HG02885 (cell line): Measurements from ENCODE around the gene EFNB2.

Experiments used
- ATAC-seq: cut with Tn5 transposase; IDR thresholded peaks from one replicate; pipeline ENCODE4 v1.9.1; 2021; ENCODE audit warnings: mild to moderate bottlenecking; ENCODE audit not compliant: unreplicated experiment, poor library complexity

The EFNB2 gene, protein sequence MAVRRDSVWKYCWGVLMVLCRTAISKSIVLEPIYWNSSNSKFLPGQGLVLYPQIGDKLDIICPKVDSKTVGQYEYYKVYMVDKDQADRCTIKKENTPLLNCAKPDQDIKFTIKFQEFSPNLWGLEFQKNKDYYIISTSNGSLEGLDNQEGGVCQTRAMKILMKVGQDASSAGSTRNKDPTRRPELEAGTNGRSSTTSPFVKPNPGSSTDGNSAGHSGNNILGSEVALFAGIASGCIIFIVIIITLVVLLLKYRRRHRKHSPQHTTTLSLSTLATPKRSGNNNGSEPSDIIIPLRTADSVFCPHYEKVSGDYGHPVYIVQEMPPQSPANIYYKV

DNA sequence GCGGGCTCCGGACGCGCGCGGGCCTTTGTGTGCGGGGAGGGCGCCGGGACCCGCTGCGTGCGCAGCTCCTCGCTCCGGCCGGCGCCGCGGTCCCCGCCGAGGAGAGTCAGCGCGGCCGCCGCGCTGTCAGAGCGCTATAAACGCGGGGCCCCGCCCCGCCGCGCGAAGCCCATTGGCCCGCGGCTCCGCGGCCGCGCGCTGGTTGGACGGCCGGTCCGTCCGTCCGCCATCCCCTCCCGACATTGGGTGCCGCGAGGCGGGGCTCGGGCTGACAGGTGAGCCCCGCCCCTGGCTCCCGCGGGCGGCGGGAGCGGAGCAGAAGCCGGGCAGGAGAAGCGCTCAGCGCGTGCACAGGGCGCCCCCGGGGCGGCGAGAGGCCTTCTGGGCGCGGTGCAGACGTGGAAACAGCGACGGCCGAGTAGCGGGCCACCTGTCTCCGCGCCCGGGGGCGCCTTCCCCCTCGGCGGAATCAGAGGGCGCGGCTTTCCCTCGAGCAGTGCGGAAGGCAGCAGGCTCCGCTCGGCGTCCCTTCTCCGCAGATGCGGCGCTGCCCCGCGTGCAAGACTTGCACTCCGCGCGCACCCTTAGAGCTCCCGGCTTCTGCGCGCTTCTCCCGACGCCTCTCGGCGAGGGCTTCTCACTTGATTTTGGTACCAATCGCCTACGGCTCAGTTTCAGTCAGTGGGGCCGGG lies at the start of gene EFNB2:
Gene EFNB2, minus strand, starts transcription at position 111 of the 692 bp plus-strand sequence. CDS start 698 bp downstream, outside the sequence.
- peak; percentile 95 for ATAC-seq

DNA sequence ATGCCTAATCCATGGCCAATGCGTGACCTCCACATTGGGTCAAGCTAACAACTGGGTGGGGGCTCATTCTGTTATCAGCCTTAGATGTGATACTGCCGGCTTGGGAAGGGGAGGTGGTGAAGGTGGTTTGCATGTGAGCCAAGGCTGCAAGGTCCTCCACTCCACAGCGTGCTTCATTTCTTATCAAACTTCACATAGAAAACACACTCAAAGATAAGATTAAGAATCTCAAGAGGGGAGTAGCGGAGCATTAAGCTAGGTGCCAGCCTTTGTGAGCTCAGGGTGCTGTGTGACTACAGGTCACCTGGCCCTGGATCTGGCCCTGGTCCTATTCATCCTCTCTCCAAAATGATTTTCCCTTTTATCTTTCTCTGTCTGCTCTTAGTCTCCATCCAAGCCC lies 45.8 kb upstream of the EFNB2 start:
- ATAC-seq = no peak

DNA sequence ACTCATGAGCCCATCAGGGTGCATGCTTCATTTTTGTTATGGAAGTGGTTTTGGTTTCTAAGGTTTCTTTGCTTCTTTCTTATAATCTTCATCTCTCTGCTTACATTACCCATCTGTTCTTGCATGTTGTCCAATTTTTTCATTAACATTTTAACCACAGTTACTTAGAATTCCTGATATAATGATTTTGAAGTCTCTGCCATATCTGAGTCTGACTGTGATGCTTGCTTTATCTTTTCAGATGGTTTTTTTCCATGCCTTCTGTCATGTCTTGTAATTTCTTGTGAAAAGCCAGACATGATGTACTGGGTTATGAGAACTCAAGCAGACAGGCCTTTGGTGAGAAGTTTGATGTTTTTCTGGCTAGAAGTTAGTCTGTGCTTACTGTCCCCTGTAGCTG lies 40.4 kb upstream of the EFNB2 start:
- no peak for ATAC-seq

DNA sequence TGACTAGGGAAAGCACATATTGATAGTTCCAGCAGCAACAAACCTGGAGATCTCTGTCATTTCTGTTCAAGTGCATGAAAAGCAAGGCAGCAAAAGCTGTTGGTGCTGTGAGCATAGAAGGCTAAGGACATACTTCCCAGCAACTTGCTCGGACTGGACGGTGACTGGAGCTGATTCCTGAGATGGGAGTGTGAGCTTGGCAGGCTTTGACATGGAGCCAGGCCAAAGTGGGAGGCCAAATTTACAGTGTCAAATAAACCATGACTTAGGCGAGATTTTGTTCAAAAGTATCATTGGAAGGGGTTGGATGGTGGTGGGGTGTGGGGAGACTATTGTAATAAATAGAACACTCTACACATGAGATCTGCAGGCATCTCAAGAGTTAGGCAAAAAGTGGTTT lies 38.4 kb upstream of the EFNB2 start:
- no peak for ATAC-seq

DNA sequence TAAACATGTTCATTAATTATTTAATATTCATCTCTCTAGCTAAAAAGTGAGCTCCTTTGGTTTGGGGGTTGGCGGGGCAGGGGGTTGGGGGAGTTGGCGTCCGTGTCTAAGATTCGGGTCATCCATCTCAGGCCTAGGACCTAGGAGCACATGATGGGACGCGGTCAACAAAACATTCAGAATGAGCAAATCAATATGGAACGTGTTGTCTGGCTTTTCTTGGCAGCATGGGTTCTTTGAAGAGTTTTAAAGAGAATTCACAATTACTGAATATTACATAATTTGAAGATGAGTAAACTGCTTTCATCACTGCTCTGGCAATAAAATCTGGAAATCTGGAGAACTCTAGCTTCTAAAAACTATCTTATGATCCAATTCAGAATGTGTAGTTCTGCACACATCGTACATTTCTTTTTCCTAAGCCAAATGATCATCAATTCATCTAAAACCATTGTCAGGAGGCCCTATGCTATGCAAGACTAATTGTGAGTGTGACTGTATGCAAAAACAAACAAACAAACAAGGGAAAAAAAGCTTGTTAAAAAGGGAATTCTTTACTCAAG lies 37.9 kb upstream of the EFNB2 start:
- ATAC-seq = no peak

DNA sequence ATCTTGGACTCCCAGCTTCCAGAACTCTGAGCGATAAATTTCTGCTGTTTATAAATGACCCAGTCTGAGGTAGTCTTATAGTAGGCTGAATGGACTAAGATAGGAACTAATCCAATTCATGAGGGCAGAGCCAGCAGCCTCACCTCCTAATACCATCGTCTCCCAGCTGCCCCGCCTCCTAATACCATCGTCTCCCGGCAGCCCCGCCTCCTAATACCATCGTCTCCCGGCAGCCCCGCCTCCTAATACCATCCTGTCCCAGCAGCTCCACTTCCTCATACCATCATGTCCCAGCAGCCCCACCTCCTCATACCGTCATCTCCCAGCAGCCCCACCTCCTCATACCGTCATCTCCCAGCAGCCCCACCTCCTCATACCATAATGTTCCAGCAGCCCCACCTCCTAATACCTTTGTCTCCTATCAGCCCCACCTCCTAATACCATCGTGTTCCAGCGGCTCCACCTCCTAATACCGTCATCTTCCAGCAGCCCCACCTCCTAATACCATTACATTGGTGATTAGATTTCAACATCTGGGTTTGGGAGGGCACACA lies 34.9 kb upstream of the EFNB2 start:
- ATAC-seq = no peak

DNA sequence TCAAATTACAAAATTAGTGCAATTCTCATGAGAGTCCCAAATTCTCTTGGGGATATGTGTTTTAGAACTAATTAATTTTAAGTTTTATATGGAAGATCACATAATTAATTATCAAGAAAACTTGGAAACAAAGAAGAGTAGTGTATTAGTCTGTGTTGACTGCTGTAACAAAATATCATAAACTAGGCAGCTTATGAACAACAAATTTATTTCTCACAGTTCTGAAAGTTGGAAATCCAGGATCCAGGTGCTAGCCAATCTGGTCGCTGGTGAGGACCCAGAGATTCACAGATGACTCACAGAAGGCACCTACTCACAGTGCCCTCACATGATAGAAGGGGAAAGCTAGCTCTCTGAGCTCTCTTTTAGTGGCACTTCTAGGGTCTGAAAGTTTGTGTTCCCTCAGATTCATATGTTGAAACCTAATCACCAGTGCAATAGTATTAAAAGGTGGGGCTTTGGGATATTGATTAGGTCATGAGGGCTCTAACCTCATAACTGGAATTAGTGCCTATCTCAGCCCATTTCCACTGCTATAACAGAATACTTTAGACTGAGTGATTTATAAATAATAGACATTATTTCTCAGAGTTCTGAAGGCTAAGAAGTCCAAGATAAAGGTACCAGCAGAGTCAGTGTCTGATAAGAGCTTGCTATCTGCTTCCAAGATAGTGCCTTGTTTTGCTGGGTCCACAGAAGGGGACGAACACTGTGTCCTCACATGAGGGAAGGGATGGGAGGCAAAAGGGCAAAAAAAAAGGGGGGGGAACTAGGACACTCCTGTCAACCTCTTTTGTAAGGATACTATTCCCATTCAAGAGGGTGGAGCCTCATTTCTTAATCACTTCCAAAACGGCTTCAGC lies 34.0 kb upstream of the EFNB2 start:
- ATAC-seq = no peak

DNA sequence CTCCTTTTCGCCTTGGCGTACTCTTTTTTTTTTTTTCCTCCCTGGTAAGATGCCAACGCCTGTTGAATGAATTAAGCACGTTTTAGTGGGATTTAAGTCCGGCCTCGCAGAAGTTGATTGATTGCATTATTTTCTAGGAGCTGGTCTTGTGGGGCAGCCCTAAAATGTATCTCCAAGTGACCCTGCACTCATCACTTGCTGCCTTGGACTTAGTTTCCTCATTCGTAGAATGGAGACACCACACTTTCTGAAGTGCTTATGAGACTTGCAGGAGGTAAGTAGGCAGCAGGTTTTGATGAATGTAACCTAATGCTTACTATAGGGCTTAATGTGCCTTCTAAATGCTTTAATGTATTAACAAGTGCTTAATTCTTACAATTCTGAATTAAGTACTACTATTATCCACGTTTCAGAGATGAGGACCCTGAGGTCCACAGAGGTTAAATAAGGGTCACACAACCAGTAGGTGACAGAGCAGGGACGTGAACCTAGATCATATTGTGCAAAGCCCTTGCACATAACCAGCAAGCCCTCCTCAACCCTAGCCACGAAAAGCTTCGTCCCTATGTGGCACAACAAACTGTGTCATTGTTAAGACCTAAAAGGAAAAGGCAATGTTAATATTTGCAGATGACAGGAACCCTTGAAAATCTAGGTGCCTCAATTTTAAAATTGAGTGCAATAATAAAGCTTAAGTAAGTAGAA lies 33.0 kb upstream of the EFNB2 start:
- ATAC-seq = peak; percentile 44

DNA sequence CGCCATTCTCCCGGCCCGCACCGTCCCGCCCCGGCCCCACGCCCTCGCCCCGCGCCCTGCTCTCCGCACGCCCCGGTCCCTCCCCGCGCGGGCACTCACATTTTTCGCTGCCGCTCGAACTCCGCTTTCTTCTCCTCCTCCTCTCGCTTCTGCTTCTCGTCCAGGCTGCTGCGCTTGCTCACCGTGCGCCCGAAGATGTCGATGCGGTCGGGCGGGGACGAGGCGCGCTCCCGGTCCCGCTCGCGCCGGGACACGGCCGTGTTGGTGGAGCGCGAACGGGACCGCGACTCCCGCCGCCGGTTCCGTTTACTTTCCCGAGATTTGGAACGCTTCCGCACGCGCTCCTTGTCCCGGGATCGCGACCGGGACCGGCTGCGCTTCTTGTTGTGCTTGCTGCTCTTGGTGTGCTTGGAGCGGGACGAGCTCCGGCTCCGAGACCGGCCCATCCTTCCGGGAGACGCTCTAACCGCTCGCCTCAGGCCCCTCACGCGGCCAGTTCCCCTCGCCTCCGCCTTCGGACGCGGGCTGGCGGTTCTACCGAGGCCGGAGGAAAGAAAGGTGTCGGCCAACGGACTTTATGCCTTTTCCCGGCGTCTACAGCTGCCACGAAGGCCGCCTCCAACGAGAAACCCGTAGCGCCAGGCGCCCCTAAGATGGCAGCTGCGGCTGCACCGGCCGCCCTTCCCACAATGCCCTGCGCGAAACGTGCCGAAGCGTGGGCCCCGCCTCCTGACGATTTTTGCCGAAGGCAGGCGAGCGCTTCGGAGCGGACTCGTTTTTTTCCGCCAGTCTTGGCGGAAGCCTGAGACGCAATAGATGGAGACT lies 32.2 kb upstream of the EFNB2 start, which contains the start of gene ARGLU1:
Gene ARGLU1, minus strand, starts transcription at position 664 of the 825 bp plus-strand sequence. Its CDS starts 218 bp downstream, at position 446.
- ATAC-seq = peak; percentile 72

DNA sequence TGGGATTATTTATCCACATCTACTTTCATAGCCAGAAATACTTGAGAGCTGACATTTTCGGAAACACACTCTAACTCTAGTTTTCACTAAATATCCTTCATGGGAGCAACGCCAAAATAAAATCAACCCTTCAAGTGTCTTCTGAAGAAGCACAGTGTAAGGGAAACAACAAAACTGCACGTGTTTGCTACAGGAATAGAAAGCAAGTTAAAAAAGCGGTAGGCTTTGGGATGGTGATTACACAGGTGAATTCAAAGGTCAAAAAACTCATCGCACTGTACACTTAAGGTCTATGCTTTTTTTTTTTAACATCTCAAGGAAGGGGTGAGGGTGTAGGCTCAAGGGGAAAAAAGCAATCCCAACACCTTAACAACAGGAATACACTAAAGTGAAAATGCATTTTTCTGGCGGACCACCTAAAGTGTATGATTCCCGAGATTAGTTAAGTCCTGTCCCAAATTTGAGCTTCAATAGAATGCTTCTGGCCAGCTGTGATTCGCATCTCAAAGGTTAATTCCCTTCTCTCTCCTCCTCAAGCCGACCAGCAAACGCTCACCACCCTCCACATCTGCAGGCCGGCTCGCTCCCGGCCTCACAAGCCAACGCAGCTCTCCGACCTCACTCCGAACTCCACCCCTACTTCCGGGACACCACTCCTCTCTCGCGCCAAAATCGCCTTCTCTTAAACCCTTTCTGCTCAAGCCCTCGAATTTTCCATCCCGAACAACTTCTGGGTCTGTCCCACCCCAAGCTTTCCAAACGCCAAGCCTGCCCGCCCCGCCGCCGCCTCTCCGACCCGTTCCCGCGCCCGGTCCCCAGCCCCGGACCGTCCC lies 31.4 kb upstream of the EFNB2 start:
- ATAC-seq = peak; percentile 48

DNA sequence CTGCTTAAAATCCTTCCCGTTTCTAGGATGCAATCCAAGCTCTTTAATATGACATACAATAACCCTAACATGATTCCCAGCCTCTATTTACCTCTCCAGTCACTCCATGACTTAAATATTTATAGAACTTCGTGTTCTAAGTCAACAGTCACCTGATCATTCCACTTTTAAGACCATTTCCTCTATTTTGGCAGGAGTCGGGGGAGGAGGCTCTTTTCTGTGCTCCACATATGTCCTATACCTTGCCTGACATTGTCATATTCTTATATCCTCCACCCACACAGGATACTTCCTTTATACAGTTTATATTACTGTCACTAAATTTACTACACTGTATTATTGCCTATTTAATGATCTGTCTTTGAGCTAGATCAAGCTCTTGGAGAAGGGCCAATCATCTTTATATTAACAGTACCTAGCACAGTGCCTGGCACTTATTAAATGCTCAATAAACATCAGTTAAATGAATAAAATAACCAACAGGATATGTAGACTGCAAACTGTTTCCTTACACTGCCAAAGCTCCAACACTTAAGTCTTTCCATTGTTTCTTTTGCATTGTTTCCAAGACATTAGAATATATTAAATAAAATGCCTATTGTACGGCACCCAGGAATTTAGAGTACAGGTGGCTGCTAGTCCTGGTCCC lies 29.8 kb upstream of the EFNB2 start:
- no peak for ATAC-seq

DNA sequence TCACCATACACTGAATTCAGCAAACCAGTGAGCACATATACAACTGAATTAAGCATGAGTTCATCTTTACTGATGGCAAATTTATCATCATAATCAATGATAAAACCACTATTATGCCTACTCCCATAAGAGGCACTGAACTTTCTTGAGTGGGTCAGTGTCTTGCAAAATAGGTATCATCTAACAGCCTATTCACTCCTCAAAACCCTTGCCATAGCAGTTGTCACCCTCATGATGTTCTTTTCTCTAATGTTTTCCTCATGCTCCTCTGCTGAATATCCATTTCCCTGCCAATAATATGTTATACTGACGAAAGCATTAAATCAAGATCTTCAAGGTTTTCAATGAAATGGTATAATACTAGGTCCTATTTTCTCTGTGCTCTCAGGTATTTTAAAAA lies 26.8 kb upstream of the EFNB2 start:
- no peak for ATAC-seq

DNA sequence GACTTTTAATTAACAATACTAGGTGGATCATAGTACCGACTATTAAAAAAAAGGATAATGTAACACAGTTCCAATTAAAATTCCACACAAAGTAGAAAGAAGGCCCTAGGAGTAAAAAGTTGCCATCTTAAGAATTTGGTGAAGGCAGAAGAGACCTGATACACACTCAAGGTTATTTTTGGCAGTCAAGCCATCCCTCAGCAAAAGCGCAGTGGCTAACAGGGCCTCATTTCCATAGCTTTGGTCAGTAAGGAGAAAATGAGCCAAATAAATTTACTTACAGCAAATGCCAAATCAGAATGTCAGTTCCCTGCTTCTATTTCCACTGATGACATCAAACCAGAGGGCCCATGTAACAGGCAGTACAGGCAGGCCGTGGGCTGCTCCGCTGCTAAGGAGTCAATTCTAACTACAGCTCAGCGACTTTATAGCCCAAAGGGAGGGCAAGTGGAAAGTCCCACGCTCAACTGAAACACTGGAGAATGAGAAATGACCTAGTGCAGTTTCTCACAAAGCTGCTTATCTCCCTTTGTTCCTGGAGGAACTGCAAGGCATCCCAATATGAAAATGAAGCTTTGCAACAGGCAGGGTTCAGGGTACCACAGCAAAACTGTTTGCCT lies 26.2 kb upstream of the EFNB2 start:
- peak; percentile 86 for ATAC-seq

DNA sequence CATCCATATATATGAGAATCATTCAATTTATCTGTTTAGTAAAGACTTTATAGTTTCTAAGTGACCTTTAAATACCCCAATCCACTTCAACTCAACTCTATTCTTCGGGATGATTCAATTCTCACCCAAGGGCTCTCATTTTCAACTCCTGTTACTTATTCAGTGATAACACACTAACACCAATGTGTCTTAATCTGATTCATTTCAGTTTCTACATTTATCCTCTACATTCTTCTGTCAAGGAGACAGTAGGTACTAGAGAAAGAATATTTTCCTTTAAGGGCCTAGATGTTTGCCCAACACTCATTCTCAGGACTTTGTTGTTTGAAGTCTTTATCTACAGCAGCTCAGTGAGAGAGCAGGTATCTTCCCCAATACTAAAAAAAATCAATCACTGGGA lies 25.4 kb upstream of the EFNB2 start:
- peak; percentile 33 for ATAC-seq

DNA sequence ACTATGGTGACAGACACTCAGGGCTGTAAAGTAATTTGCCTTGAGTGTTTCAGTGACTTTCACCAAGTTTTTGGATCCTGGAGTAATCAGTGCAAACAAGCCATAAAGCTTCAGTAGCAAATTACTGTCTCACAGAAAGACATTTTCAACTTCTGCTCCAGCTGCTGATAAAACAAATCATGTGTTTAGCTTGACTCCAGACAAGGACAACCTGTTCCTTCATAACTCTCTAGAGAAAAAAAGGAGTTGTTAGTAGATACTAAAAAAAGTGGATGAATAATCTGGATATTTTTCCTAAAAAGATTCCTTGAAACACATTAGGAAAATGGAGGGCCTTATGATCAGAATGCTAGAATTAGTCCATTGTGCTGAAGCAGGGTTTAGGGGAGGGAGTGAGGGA lies 23.1 kb upstream of the EFNB2 start:
- ATAC-seq = no peak

DNA sequence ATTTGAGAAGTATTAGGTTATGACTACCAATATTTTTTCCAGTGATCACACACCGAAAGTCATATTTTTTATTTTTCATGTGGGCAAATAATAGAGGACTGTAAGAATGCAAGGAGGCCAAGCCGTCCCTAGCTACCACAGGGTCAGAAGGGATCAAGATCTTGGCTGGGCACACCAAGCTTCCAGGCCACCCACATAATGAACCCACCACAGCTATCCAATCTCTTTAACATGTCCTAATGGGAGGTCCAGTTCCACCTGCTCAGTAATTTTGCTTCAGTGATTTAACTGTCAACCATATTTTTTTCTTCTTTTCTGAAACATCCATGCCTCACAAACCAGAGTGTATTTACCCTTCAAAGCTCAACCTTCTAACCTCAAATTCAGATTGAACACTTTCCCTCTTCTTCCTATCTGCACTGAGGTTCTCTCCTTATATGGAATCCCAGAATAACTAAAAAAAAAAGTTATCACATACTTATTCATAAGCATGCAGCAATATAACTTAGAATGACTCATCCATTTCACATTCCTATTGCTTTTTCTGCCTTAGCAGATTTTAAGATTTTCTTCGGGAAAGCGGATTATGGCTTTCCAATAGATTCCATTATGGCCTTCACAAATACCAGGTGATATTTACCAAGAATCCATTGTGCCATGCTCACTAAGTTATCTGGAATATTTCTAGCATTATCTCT lies 20.3 kb upstream of the EFNB2 start:
- no peak for ATAC-seq
